ENCODE results near the gene ATP7B. TPM values are rescaled to one million over a fixed set of nuclear protein-coding genes. Genes with fewer than 3 reads are reported as not detected.

ATP7B gene
- total RNA-seq, 4 donors from 2014 or later = 17.6 to 32.9 (median 22.6) TPM

- intact Hi-C loops (cut with DNase I; ENCODE audit: low total_unique reads) = no loop called here
- Histone ChIP-seq H3K4me1 (peaks cover 10 to 72% (median 49%) of the 10 kb centered on the region in 4 donors), H3K36me3 (no peaks in the 10 kb centered on the region), H3K4me3 (no peak overlapping the region), H3K27me3 (no peaks in the 10 kb centered on the region), H3K9me3 (no peaks in the 10 kb centered on the region), H3K27ac (peak overlapping the region; percentile 75 to 84 (median 84))
- in situ Hi-C loops (cut with MboI; ENCODE audit: low pct_ligation_motif_present in 1 of 4, low pct_unique_long_range_greater_than_20kb in 1 of 4, low sequenced_read_pairs in 3 of 4) = no loop called here
- WGBS, 2 donors (ENCODE audit: low coverage in 1 of 2) = 0 to 60% methylated on average over 1 to 3 of the region's 3 CpGs
- DNase-seq = peak; percentile 81
- TF ChIP-seq POLR2AphosphoS5 (IDR thresholded peaks at IDR 0.05) = peak in 2 of 3 donors; percentile 35 to 55
- peak; percentile 22 for TF ChIP-seq POLR2A (IDR thresholded peaks at IDR 0.05)
- peak in 3 of 5 experiments; percentile 6 to 29 (median 26) for TF ChIP-seq CTCF (IDR thresholded peaks at IDR 0.05)
- no peak for TF ChIP-seq EP300 (IDR thresholded peaks at IDR 0.05; ENCODE audit: low read depth)
These were observed 51.5 kb downstream of the ATP7B start for GRCh38 chr13:51959773-51960172.

- peaks cover 10 to 76% (median 51%) of the 10 kb centered on the region in 4 donors for H3K4me1 ChIP-seq
- intact Hi-C loops (cut with DNase I; ENCODE audit: low total_unique reads) (no loop called here), in situ Hi-C loops (cut with MboI; ENCODE audit: low pct_ligation_motif_present in 1 of 4, low pct_unique_long_range_greater_than_20kb in 1 of 4, low sequenced_read_pairs in 3 of 4) (no loop called here)
- TF ChIP-seq POLR2AphosphoS5 (IDR thresholded peaks at IDR 0.05) (peak in 2 of 3 donors; percentile 63 to 72), CTCF (IDR thresholded peaks at IDR 0.05) (no peak), POLR2A (IDR thresholded peaks at IDR 0.05) (peak; percentile 67)
- WGBS, 2 donors (ENCODE audit: low coverage in 1 of 2) = 58% methylated on average over 8 of the region's 8 CpGs; no CpG with 5 or more reads in 1 of the 2 donors
- peak overlapping the region; percentile 75 to 84 (median 84) for H3K27ac ChIP-seq
- no peak overlapping the region for H3K4me3 ChIP-seq
- no peaks in the 10 kb centered on the region for H3K36me3 ChIP-seq
- peak; percentile 85 for DNase-seq
- H3K9me3 ChIP-seq = no peaks in the 10 kb centered on the region
- no peaks in the 10 kb centered on the region for H3K27me3 ChIP-seq
These were observed 53.1 kb downstream of the ATP7B start for GRCh38 chr13:51958217-51958547.

GRCh38 chr13:51957377-51958216 is 53.7 kb downstream of the ATP7B start:
- no peaks in the 10 kb centered on the region for H3K27me3 ChIP-seq
- peak; percentile 35 for DNase-seq
- peak in 1 of 5 experiments; percentile 17 for TF ChIP-seq CTCF (IDR thresholded peaks at IDR 0.05)
- no peak for TF ChIP-seq POLR2AphosphoS5 (IDR thresholded peaks at IDR 0.05)
- TF ChIP-seq POLR2A (IDR thresholded peaks at IDR 0.05) = no peak
- no peak for TF ChIP-seq EP300 (IDR thresholded peaks at IDR 0.05; ENCODE audit: low read depth)
- H3K9me3 ChIP-seq = no peaks in the 10 kb centered on the region
- H3K27ac ChIP-seq = peak overlapping the region; percentile 75 to 84 (median 84)
- no peaks in the 10 kb centered on the region for H3K36me3 ChIP-seq
- H3K4me1 ChIP-seq = peaks cover 10 to 76% (median 51%) of the 10 kb centered on the region in 4 donors
- WGBS, 2 donors (ENCODE audit: low coverage in 1 of 2) = 77 to 86% methylated on average over 7 to 9 of the region's 9 CpGs
- H3K4me3 ChIP-seq = no peak overlapping the region
- intact Hi-C loops (cut with DNase I; ENCODE audit: low total_unique reads) (no loop called here), in situ Hi-C loops (cut with MboI; ENCODE audit: low pct_ligation_motif_present in 1 of 4, low pct_unique_long_range_greater_than_20kb in 1 of 4, low sequenced_read_pairs in 3 of 4) (no loop called here)

GRCh38 chr13:51956717-51957116 is 54.5 kb downstream of the ATP7B start:
- peak overlapping the region in 3 of 4 donors; percentile 69 to 84 (median 84) for H3K27ac ChIP-seq
- H3K9me3 ChIP-seq = no peaks in the 10 kb centered on the region
- no peak overlapping the region for H3K4me3 ChIP-seq
- TF ChIP-seq POLR2A (IDR thresholded peaks at IDR 0.05) (no peak), EP300 (IDR thresholded peaks at IDR 0.05; ENCODE audit: low read depth) (no peak), CTCF (IDR thresholded peaks at IDR 0.05) (no peak)
- no peak for DNase-seq
- intact Hi-C loops (cut with DNase I; ENCODE audit: low total_unique reads) (no loop called here), in situ Hi-C loops (cut with MboI; ENCODE audit: low pct_ligation_motif_present in 1 of 4, low pct_unique_long_range_greater_than_20kb in 1 of 4, low sequenced_read_pairs in 3 of 4) (no loop called here)
- no peaks in the 10 kb centered on the region for H3K36me3 ChIP-seq
- H3K4me1 ChIP-seq = peaks cover 10 to 67% (median 45%) of the 10 kb centered on the region in 4 donors
- H3K27me3 ChIP-seq = no peaks in the 10 kb centered on the region

All from transverse colon (tissue), 4 donors.